ENCODE measurements around the gene PPP1R10.

GRCh38 chr6:30560930-30561329, 56.1 kb downstream of the PPP1R10 start:
- TF ChIP-seq CTCF (IDR thresholded peaks at IDR 0.05; ENCODE audit: low read depth, low read length, poor library complexity, severe bottlenecking) (no peak), EZH2phosphoT487 (IDR thresholded peaks at IDR 0.05; ENCODE audit: borderline replicate concordance, low read length) (no peak)

Measured in DOHH2 (cell line).